GM19395 (cell line): ENCODE measurements around the gene MAGEC2.

ENCODE experiments used
- ATAC-seq: cut with Tn5 transposase; IDR thresholded peaks from one replicate; pipeline ENCODE4 v1.9.1; 2021; ENCODE audit warnings: mild to moderate bottlenecking, moderate library complexity; ENCODE audit not compliant: unreplicated experiment

Gene MAGEC2, protein sequence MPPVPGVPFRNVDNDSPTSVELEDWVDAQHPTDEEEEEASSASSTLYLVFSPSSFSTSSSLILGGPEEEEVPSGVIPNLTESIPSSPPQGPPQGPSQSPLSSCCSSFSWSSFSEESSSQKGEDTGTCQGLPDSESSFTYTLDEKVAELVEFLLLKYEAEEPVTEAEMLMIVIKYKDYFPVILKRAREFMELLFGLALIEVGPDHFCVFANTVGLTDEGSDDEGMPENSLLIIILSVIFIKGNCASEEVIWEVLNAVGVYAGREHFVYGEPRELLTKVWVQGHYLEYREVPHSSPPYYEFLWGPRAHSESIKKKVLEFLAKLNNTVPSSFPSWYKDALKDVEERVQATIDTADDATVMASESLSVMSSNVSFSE

DNA sequence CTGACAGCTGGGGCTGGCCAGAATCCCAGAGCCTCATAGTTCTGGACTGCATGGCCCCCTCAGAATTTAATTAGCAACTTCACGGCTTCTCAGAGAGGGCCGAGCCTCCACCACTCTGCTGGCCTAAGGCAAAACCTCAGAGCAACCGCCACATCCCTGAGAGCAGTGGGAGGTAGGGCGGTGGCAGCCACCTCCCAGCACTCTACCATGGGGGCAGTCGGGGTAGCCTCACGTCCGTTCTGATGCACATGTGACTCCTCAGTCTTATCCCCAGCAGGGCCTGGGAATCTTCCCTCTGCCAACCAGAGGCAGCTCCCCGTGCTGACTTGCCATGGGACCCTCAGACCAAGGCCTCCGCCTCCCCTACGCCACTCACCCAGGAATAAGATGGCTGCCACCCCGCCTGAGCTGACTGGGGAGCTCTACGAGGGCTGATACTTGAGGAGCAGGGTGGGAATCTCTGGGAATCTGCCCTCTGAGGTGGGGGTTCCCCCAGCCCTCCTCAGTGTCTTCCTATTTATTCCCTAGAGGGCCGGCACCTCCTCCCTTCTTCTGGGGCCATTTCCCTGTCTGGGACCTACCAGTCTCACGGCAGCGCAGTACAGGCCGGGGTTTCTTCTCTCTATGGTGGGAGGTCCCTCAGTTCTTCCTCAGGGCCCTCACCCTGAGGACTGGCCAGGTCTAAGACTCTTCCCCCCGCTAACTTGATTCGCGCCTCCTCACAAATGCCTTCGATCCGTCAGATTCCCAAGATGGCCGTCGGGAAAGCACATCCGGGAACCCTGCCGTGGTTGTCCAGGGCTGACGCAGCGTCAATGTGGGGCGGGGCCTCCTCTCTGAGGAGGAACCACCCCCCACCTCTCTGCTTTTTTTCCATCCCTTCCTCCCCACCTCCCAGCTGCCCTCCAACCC lies at the start of gene MAGEC2:
Gene MAGEC2 (minus strand): TSS at position 769 of the 912 bp plus-strand sequence. CDS start 1,303 bp downstream, outside the sequence.
- ATAC-seq: no peak

DNA sequence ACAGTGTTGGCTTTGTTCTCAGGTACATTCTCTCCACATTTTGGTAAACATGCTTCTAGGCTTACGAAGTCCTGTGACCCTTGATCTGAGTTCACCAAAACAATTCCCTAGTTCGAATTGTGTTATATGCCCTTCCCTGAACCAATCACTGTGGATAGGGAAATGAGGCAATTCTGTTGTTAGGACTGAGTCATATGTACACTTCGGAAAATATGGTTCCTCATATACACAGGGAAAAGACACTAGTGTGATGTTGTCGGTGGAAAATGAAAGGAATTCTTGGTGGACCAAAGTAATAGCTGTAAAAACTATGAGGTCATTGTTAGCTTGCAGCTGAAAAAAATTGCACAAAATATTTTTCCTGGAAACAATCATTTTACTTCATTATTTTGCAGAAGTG lies 46.6 kb upstream of the MAGEC2 start:
- ATAC-seq: no peak

DNA sequence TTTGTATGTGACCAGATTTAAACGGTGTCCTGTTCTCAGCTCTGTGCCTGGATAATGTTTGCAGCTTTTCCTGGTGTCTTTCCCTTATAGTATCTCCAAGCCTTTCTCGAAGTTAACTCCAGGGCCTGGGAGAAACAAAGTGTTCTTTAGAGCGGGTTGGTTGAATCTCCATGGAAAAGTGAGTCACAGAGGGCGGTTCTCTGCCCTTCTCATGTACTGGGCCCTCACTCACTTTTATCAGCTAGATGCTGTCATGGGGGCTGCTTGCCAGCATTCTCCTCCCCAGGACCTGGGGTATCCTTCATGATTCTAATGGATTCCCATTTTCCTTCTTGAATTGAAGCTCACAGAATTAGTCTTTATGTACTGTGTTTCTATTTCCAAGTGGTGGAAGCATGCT lies 46.1 kb upstream of the MAGEC2 start:
- ATAC-seq: no peak

DNA sequence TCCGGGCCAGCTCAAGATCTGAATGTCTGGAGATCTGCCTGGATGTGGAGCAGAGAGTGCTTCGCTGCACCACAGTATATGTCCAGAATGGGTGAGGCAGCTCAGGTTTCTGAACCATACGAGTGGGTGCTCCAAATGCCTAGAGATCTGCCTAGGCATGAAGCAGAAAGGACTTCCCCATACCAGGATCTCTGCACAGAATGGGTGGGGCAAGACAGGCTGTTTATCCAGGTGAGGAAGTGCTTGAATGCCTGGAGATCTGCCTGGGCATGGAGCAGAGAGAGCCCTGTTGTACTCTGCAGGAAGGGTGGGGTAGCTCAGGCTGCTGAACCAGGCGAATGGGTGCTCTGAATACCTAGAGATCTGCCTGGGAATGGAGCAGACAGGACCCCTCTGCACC lies 45.4 kb upstream of the MAGEC2 start:
- no peak for ATAC-seq

DNA sequence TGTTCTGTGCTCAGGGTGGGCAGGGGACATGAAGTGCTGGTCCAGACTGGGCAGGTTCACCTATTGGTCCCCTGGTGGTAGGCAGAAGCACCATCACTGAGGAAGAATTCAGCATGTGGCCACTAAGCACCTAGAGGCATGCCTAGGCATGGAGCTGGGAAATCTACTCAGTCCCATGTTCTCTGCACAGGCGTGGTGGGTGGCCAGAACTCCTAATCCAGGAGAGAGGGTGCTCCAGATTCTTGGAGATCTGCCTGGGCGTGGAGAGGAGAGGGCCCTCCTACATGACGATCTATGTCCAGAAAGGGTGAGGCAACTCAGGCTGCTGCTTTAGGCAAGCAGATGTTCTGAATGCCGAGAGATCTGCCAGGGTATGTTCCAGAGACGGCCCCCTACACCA lies 44.6 kb upstream of the MAGEC2 start:
- ATAC-seq: no peak

DNA sequence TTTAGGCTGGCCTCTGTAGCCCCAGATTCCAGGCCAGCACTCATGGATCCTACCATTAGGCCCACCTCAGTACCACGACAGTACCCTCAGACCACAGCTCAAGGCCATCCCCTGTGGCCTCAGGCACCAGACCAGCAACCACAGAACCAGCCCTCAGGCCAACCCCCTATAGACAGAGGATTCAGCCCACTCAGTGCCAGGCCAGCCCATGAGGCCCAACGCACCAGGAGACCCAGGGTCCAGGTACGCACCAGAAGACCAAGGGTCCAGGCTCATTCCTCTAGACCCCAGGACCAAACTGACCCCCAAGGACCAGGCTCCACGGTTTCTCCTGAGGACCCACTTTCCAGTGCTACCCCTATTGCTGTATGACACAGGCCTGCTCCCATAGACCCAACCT lies 39.5 kb upstream of the MAGEC2 start:
- ATAC-seq: no peak

DNA sequence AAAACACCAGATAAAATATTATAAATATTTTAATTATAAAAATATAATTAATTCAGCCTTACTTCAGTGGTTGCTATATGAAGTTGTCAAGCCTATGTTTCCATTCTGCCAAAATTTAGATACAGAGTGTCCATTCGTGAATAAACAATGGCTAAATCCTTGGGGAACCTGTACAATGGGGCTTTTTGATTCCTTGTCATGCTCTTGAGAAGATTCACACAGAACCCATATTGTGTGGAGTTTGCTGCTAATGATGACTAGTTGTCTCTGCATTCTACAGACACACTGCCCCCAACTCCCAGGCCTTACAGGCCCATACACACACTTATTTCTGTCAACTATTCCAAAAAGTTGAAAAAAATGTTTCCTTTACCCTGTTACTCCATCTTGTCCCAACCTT lies 33.4 kb upstream of the MAGEC2 start:
- ATAC-seq: no peak

DNA sequence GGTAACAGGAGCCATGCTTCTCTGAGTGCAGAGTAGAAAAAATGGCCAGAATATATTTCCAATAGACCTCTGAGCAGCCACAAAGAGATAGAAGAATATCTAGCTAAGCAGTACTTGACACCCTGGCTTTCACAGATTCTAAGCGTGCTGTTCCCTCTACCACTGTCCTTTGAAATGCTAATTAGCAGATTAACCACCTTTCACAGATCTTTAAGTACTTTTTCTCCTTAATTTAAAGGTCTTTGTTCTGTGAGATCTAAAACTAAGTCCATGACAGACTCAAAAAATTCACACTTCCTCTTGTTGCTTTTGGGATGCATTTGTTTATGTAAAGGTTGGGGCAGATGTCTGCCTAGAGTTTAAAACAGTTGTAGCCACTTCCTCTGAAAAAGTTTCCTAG lies 28.3 kb upstream of the MAGEC2 start:
- no peak for ATAC-seq

DNA sequence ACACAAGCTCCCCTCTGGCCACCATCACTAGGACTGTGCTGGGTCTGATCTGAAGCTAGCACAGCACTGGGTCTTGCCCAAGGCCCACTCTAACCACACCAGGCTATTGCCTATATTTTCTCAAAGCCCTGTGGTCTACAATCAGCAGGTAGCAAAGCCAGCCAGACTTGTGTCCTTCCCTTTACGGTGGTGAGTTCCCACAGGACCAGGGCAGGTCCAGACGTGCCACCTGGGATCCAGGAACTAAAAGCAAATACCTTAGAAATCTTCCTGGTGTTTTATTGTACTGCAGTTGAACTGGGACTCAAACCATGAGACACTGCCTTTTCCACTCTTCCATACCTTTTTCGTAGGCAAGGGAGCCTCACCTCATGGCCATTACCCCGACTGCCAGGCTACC lies 9.0 kb upstream of the MAGEC2 start:
- no peak for ATAC-seq

DNA sequence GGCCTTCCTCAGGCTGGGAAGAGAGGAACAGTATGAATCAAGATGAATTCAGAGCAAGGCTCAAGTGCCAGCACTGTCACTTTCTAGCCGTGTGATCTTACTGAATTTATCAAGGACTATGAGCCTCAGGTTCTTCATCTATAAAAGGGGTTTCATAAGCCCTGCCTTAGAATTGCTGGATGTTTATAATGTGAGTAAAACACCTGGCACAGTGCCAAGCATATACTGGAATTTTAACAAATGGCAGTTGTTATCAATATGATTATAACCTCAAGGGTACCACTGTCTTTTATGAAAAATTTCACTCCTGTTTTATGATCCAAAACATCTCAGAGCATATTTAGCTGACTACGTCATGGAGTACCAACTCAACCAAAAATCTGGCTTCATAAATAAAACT lies 4.0 kb downstream of the MAGEC2 start:
- ATAC-seq: no peak

DNA sequence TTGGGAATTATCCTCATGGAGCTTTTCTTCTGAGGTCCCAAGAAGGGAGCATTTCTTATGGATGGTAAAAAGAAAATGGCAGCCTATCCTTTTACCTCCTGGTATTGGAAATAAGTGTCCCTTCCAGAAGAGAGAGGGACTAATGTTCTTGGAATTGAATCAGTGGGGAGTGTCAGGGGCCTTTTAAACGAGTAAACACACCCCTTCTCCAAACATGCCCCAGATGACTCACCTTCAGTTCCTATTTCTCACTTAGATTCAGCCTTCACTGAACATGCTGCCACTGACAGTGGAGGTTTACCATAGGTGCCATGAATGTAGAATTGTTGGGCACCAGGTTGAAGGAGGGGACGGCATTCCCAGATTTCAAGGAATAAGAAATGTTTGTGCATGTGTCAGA lies 19.0 kb downstream of the MAGEC2 start:
- ATAC-seq: no peak

DNA sequence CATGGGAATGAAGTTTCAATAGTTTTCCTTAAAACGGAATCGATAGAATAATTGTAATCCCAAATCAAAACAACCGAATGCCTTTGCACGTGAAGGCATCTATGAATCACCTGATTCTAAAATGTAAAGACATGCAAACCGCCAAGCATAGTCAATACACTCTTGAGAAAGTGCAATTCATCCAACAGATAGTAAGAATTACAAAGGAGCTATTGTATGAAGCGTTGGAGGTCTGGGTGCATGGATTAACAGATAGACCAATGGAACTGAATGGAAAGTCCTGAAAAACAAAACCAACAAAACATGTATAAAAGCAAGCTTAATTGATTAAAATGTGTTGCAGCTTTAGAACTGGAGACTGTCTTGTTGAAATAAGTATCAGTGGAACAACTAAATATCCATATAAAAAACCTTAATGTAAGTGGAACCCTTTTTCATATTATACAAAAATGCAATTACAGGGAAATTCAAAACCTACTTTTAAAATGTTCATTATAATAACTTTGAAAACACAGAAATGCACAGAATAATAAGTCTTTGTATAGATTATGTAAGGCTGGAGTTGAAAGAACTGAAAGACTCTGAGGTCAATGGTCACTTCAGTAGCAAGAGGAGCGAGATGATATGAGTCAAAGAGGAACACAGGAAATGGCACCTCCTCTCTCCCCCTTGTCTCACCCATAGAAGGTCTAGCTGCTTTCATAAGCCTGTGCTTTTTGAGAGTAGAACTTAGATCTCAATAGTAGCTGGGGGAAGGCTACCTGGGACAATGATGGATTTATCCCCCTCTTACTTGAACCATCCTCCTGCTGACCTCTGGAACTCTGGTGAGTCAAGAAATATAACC lies 20.1 kb downstream of the MAGEC2 start:
- no peak for ATAC-seq

DNA sequence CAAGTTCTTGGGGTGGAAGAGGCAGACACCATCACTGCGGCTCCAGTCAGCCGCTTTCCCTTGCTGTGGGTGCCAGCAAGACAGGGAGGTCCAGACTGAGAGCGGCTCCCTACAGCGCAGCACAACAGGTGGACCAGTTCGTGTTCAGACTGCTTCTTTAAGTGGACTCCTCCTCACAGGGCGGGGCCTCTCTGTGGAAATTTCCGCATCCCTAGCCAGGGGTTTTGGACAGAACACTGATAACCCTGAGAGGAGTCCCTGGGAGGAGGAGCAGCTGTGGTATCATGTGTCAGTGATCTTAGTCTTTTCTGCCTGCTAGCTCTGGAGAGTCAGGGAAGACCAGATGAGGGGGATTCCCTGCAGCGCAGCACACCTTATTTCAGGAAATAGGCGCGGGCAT lies 48.5 kb downstream of the MAGEC2 start:
- ATAC-seq: no peak
